HEK293 (cell line): ENCODE results near the gene SLC8A3.

Source experiments
- CTCF ChIA-PET: fragments of 350-600 bp; formaldehyde crosslinking; extraction: SDS; loops from one replicate; lab custom pipeline; 2021; ENCODE audit warnings: antibody characterized with exemption; lab: Yijun Ruan, JAX
- POLR2A ChIA-PET: fragments of 300-600 bp; formaldehyde crosslinking; extraction: SDS; loops from one replicate; lab custom pipeline; 2020; ENCODE audit warnings: antibody characterized with exemption, inconsistent platforms; lab: Yijun Ruan, JAX
- H3K27ac ChIP-seq: fragments of 200-500 bp; sonication (Bioruptor generic); 2 replicates; pipeline ENCODE4 v1.5.1; 2014; ENCODE audit warnings: low read depth, low read length, control low read depth, inconsistent platforms; ENCODE audit errors: extremely low read depth
- H3K36me3 ChIP-seq, 2 experiments: fragments of 200-500 bp in 1 of 2; sonication (Bioruptor generic) in 1 of 2; 1 replicate in 1 of 2; 2 replicates in 1 of 2; pipeline ENCODE4 v1.5.1; 2014 to 2017; ENCODE audit warnings: inconsistent platforms in 2 of 2, low read length in 2 of 2; ENCODE audit not compliant: control insufficient read depth in 2 of 2, insufficient read depth in 1 of 2
- H3K4me1 ChIP-seq: fragments of 200-500 bp; sonication (Bioruptor generic); 2 replicates; pipeline ENCODE4 v1.5.1; 2014; ENCODE audit warnings: mild to moderate bottlenecking, low read length, inconsistent platforms; ENCODE audit not compliant: control insufficient read depth, insufficient read depth
- H3K4me3 ChIP-seq: 2 replicates; pipeline ENCODE4 v1.5.1; 2011; ENCODE audit warnings: low read depth, mild to moderate bottlenecking, control low read depth, low read length, moderate library complexity
- H3K9me3 ChIP-seq: fragments of 200-500 bp; sonication (Bioruptor generic); 2 replicates; pipeline ENCODE4 v1.5.1; 2014; ENCODE audit warnings: low read depth, low read length, inconsistent platforms; ENCODE audit not compliant: control insufficient read depth, insufficient read depth
- EGR2 ChIP-seq: fragments of 450-650 bp; formaldehyde crosslinking; IDR thresholded peaks from 2 replicates; pipeline ENCODE4 v1.5.1; 2016; ENCODE audit warnings: low read depth, missing biosample characterization, missing genetic modification characterization
- GFI1B ChIP-seq: fragments of 450-650 bp; formaldehyde crosslinking; IDR thresholded peaks from 2 replicates; pipeline ENCODE4 v1.5.1; 2016; ENCODE audit warnings: missing biosample characterization, missing genetic modification characterization
- GLIS1 ChIP-seq: fragments of 450-650 bp; formaldehyde crosslinking; IDR thresholded peaks from 2 replicates; pipeline ENCODE4 v1.5.1; 2016; ENCODE audit warnings: missing biosample characterization, missing genetic modification characterization
- INSM2 ChIP-seq: fragments of 450-650 bp; formaldehyde crosslinking; IDR thresholded peaks from 2 replicates; pipeline ENCODE4 v1.5.1; 2016; ENCODE audit warnings: missing biosample characterization, missing genetic modification characterization
- MEIS1 ChIP-seq: sonication (generic); formaldehyde crosslinking; IDR thresholded peaks from 2 replicates; pipeline ENCODE4 v1.8.1; 2022; ENCODE audit warnings: missing genetic modification reagents, mild to moderate bottlenecking, borderline replicate concordance
- SALL2 ChIP-seq: fragments of 450-650 bp; formaldehyde crosslinking; IDR thresholded peaks from 2 replicates; pipeline ENCODE4 v1.5.0; 2017; ENCODE audit warnings: missing biosample characterization, mild to moderate bottlenecking, missing genetic modification characterization, borderline replicate concordance
- YY1 ChIP-seq: fragments of 450-650 bp; formaldehyde crosslinking; IDR thresholded peaks from 2 replicates; pipeline ENCODE4 v1.5.1; 2018; ENCODE audit warnings: missing biosample characterization, missing genetic modification characterization
- ZBTB20 ChIP-seq: fragments of 450-650 bp; formaldehyde crosslinking; IDR thresholded peaks from 2 replicates; pipeline ENCODE4 v1.5.1; 2016; ENCODE audit warnings: missing biosample characterization, missing genetic modification characterization
- ZBTB8A ChIP-seq: fragments of 450-650 bp; formaldehyde crosslinking; IDR thresholded peaks from 2 replicates; pipeline ENCODE4 v1.5.1; 2016; ENCODE audit warnings: missing biosample characterization, missing genetic modification characterization
- ZNF112 ChIP-seq: fragments of 450-650 bp; formaldehyde crosslinking; IDR thresholded peaks from 2 replicates; pipeline ENCODE4 v1.5.0; 2017; ENCODE audit warnings: missing biosample characterization, missing genetic modification characterization
- ZNF133 ChIP-seq: fragments of 450-650 bp; formaldehyde crosslinking; IDR thresholded peaks from 2 replicates; pipeline ENCODE4 v1.5.1; 2016; ENCODE audit warnings: missing biosample characterization, missing genetic modification characterization
- ZNF157 ChIP-seq: fragments of 450-650 bp; formaldehyde crosslinking; IDR thresholded peaks from 2 replicates; pipeline ENCODE4 v1.5.1; 2016; ENCODE audit warnings: missing biosample characterization, missing genetic modification characterization
- ZNF221 ChIP-seq: fragments of 450-650 bp; formaldehyde crosslinking; IDR thresholded peaks from 2 replicates; pipeline ENCODE4 v1.5.1; 2017; ENCODE audit warnings: missing biosample characterization, missing genetic modification characterization, borderline replicate concordance
- ZNF239 ChIP-seq: fragments of 450-650 bp; formaldehyde crosslinking; IDR thresholded peaks from 2 replicates; pipeline ENCODE4 v1.5.1; 2016; ENCODE audit warnings: missing biosample characterization, missing genetic modification characterization
- ZNF37A ChIP-seq: fragments of 450-650 bp; IDR thresholded peaks from 2 replicates; pipeline ENCODE4 v1.5.1; 2018; ENCODE audit warnings: missing biosample characterization, missing genetic modification characterization
- ZNF391 ChIP-seq: fragments of 450-650 bp; formaldehyde crosslinking; IDR thresholded peaks from 2 replicates; pipeline ENCODE4 v1.5.1; 2016; ENCODE audit warnings: low read depth, missing biosample characterization, missing genetic modification characterization, borderline replicate concordance
- ZNF514 ChIP-seq: fragments of 450-650 bp; formaldehyde crosslinking; IDR thresholded peaks from 2 replicates; pipeline ENCODE4 v1.5.1; 2016; ENCODE audit warnings: missing biosample characterization, missing genetic modification characterization
- ZNF549 ChIP-seq: fragments of 450-650 bp; IDR thresholded peaks from 2 replicates; pipeline ENCODE4 v1.5.1; 2018; ENCODE audit warnings: missing biosample characterization, missing genetic modification characterization, mild to moderate bottlenecking, inconsistent platforms, moderate library complexity
- ZNF610 ChIP-seq: fragments of 450-650 bp; formaldehyde crosslinking; IDR thresholded peaks from 2 replicates; pipeline ENCODE4 v1.5.1; 2016; ENCODE audit warnings: missing biosample characterization, missing genetic modification characterization, borderline replicate concordance
- ZNF704 ChIP-seq: fragments of 450-650 bp; formaldehyde crosslinking; IDR thresholded peaks from 2 replicates; pipeline ENCODE4 v1.5.1; 2016; ENCODE audit warnings: missing biosample characterization, missing genetic modification characterization
- ZNF843 ChIP-seq: fragments of 450-650 bp; formaldehyde crosslinking; IDR thresholded peaks from 2 replicates; pipeline ENCODE4 v1.5.1; 2016; ENCODE audit warnings: missing biosample characterization, missing genetic modification characterization
- TF ChIP-seq, protein P1 (sequence below): fragments of 450-650 bp; formaldehyde crosslinking; conservative IDR thresholded peaks from 2 replicates; pipeline ENCODE4 v1.5.1; 2016; ENCODE audit warnings: low read depth, missing biosample characterization, missing genetic modification characterization

SLC8A3 gene

GRCh38 chr14:70034257-70034656 is 154.5 kb downstream of the SLC8A3 start:
- H3K4me3 ChIP-seq = no peak overlapping the region
- no peaks in the 10 kb centered on the region for H3K4me1 ChIP-seq
- H3K36me3 ChIP-seq = peaks cover 0 to 15% of the 10 kb centered on the region in 2 experiments; a peak in 1 of 3 replicates
- no peak overlapping the region for H3K27ac ChIP-seq
- POLR2A ChIA-PET = no interaction called here
- CTCF ChIA-PET = interaction anchor here (1.2 to 2.9 kb wide), 3 partner anchors 11 to 215 kb away, joined by 4 to 12 read pairs (median 9); no protein-coding TSS in a partner anchor
- H3K9me3 ChIP-seq = no peaks in the 10 kb centered on the region
- no peak for TF ChIP-seq ZNF704 (tag by site-specific recombination)
- no peak for TF ChIP-seq YY1 (tag by site-specific recombination)

DNA sequence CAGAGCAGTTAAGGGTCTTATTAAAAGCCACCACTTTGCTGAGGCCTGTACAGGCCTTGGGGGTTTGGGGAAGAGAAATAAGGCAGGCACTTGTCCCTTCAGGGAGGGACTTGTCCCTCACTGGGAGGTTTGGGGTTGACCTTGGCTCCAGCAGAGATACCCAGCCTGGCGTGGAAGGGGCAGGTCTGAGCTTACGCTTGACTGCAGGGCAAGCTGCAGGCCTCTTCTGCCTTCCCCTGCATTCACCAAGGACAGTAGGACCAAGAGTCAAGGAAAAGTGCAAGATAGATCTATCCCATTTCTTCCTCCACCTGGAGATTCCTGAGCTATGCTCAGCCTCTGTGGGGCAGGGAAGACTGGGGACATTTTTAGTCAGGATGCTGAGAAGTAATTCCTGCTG is 155.2 kb downstream of the SLC8A3 start:
- Histone ChIP-seq H3K36me3 (peaks cover 0 to 22% of the 10 kb centered on the region in 2 experiments; a peak in 1 of 3 replicates), H3K4me3 (no peak overlapping the region), H3K27ac (no peak overlapping the region), H3K9me3 (no peaks in the 10 kb centered on the region), H3K4me1 (no peaks in the 10 kb centered on the region)
- TF ChIP-seq ZNF391 = no peak
- TF ChIP-seq ZNF610 = no peak
- TF ChIP-seq ZNF157 = no peak
- TF ChIP-seq EGR2 (tag by site-specific recombination) = no peak
- TF ChIP-seq ZNF37A = no peak
- no peak for TF ChIP-seq ZBTB20 (tag by site-specific recombination)
- TF ChIP-seq ZNF239 (tag by site-specific recombination) = no peak
- TF ChIP-seq ZNF133 (tag by site-specific recombination) = no peak
- TF ChIP-seq SALL2 (tag by site-specific recombination) = no peak
- TF ChIP-seq GFI1B = no peak
- TF ChIP-seq ZNF843 (tag by site-specific recombination) = no peak
- TF ChIP-seq ZNF549 (tag by site-specific recombination) = no peak
- no peak for TF ChIP-seq ZNF514 (tag by site-specific recombination)
- TF ChIP-seq, protein P1, sequence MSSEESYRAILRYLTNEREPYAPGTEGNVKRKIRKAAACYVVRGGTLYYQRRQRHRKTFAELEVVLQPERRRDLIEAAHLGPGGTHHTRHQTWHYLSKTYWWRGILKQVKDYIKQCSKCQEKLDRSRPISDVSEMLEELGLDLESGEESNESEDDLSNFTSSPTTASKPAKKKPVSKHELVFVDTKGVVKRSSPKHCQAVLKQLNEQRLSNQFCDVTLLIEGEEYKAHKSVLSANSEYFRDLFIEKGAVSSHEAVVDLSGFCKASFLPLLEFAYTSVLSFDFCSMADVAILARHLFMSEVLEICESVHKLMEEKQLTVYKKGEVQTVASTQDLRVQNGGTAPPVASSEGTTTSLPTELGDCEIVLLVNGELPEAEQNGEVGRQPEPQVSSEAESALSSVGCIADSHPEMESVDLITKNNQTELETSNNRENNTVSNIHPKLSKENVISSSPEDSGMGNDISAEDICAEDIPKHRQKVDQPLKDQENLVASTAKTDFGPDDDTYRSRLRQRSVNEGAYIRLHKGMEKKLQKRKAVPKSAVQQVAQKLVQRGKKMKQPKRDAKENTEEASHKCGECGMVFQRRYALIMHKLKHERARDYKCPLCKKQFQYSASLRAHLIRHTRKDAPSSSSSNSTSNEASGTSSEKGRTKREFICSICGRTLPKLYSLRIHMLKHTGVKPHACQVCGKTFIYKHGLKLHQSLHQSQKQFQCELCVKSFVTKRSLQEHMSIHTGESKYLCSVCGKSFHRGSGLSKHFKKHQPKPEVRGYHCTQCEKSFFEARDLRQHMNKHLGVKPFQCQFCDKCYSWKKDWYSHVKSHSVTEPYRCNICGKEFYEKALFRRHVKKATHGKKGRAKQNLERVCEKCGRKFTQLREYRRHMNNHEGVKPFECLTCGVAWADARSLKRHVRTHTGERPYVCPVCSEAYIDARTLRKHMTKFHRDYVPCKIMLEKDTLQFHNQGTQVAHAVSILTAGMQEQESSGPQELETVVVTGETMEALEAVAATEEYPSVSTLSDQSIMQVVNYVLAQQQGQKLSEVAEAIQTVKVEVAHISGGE (tag by site-specific recombination) = no peak
- no peak for TF ChIP-seq MEIS1 (CRISPR knock-in tag)
- TF ChIP-seq GLIS1 = no peak
- no peak for TF ChIP-seq ZBTB8A (tag by site-specific recombination)
- TF ChIP-seq ZNF112 (tag by site-specific recombination) = no peak
- TF ChIP-seq ZNF221 (tag by site-specific recombination) = no peak
- no peak for TF ChIP-seq INSM2 (tag by site-specific recombination)
- CTCF ChIA-PET = interaction anchor here (1.4 to 2.9 kb wide), 2 partner anchors 11 to 214 kb away, joined by 9 to 12 read pairs; no protein-coding TSS in a partner anchor
- POLR2A ChIA-PET = no interaction called here
